IMR-90 (cell line): Measurements from ENCODE around the gene DPH6. TPM values are rescaled to one million over a fixed set of nuclear protein-coding genes. Genes with fewer than 3 reads are reported as not detected.

Experiments used
- ATAC-seq: fragments of 200-7000 bp; cut with Tn5 transposase; 2 replicates; pipeline ENCODE4 v1.9.1; 2020; ENCODE audit warnings: low read depth, mild to moderate bottlenecking, moderate library complexity
- BruUV-seq: library from RNA; stranded (reverse); fragments of 400-500 nt; replicated peaks from 2 replicates; lab custom pipeline; 2021; lab: Mats Ljungman, UMichigan
- CTCF ChIA-PET: fragments of 300-600 bp; formaldehyde crosslinking; extraction: SDS; loops from one replicate; lab custom pipeline; 2021; ENCODE audit warnings: antibody characterized with exemption; lab: Yijun Ruan, JAX
- POLR2A ChIA-PET: fragments of 300-600 bp; sonication (Branson Sonifier 250); formaldehyde crosslinking; loops from one replicate; lab custom pipeline; 2022; ENCODE audit warnings: antibody characterized with exemption; ENCODE audit not compliant: unreplicated experiment; lab: Charles Lee
- DNase-seq: peaks from one replicate; pipeline ENCODE4 v3.0.0; 2013
- H2AFZ ChIP-seq: replicated peaks from 2 replicates; pipeline ENCODE3; 2013; ENCODE audit warnings: low read length, mild to moderate bottlenecking; ENCODE audit not compliant: poor library complexity
- H2AK5ac ChIP-seq: 2 replicates; pipeline ENCODE4 v1.6.1; 2013; ENCODE audit warnings: low read depth, low read length, inconsistent platforms
- H2AK9ac ChIP-seq: replicated peaks from 2 replicates; pipeline ENCODE3; 2013; ENCODE audit warnings: mild to moderate bottlenecking, low read depth, low read length, moderate library complexity; ENCODE audit not compliant: poor library complexity
- H2BK120ac ChIP-seq: 2 replicates; pipeline ENCODE4 v1.6.1; 2013; ENCODE audit warnings: low read depth, low read length, inconsistent platforms
- H2BK15ac ChIP-seq: 3 replicates; pipeline ENCODE4 v1.6.1; 2013; ENCODE audit warnings: low read depth, low read length, inconsistent platforms
- H2BK20ac ChIP-seq: 2 replicates; pipeline ENCODE4 v1.6.1; 2013; ENCODE audit warnings: low read depth, mild to moderate bottlenecking, inconsistent platforms, low read length, moderate library complexity
- H2BK5ac ChIP-seq: 2 replicates; pipeline ENCODE4 v1.6.1; 2013; ENCODE audit warnings: mild to moderate bottlenecking, low read depth, low read length, inconsistent platforms; ENCODE audit not compliant: poor library complexity, severe bottlenecking
- H3K14ac ChIP-seq: replicated peaks from 2 replicates; pipeline ENCODE4 v1.6.1; 2013; ENCODE audit warnings: low read depth, low read length, inconsistent platforms
- H3K18ac ChIP-seq: 2 replicates; pipeline ENCODE4 v1.6.1; 2013; ENCODE audit warnings: low read depth, low read length, control low read depth
- H3K23ac ChIP-seq: 2 replicates; pipeline ENCODE4 v1.6.1; 2013; ENCODE audit warnings: low read depth, low read length, inconsistent platforms
- H3K27ac ChIP-seq: 2 replicates; pipeline ENCODE4 v1.5.1; 2013; ENCODE audit warnings: mild to moderate bottlenecking, control low read depth, low read length; ENCODE audit not compliant: insufficient read depth
- H3K27me3 ChIP-seq: 2 replicates; pipeline ENCODE4 v1.6.1; 2013; ENCODE audit warnings: low read length; ENCODE audit not compliant: control insufficient read depth, insufficient read depth
- H3K36me3 ChIP-seq: 2 replicates; pipeline ENCODE4 v1.6.1; 2013; ENCODE audit warnings: low read length, mixed read lengths; ENCODE audit not compliant: control insufficient read depth, insufficient read depth
- H3K4ac ChIP-seq: 2 replicates; pipeline ENCODE4 v1.6.1; 2013; ENCODE audit warnings: low read depth, low read length, inconsistent platforms
- H3K4me1 ChIP-seq: 2 replicates; pipeline ENCODE4 v1.6.1; 2013; ENCODE audit warnings: low read length, mixed read lengths; ENCODE audit not compliant: control insufficient read depth, insufficient read depth
- H3K4me2 ChIP-seq: 2 replicates; pipeline ENCODE4 v1.6.1; 2013; ENCODE audit warnings: low read depth, mild to moderate bottlenecking, control low read depth, low read length, moderate library complexity
- H3K4me3 ChIP-seq: 2 replicates; pipeline ENCODE4 v1.5.1; 2013; ENCODE audit warnings: low read depth, mild to moderate bottlenecking, control low read depth, low read length, moderate library complexity; ENCODE audit not compliant: insufficient read depth
- H3K56ac ChIP-seq: 2 replicates; pipeline ENCODE4 v1.6.1; 2013; ENCODE audit warnings: low read length, inconsistent platforms; ENCODE audit not compliant: insufficient read depth; ENCODE audit errors: extremely low read depth
- H3K79me1 ChIP-seq, 2 experiments: 2 replicates each; pipeline ENCODE4 v1.6.1; 2013; ENCODE audit warnings: low read length in 2 of 2, inconsistent platforms in 1 of 2, low read depth in 1 of 2
- H3K9ac ChIP-seq: 2 replicates; pipeline ENCODE4 v1.6.1; 2013; ENCODE audit warnings: low read depth, low read length, control low read depth
- H3K9me1 ChIP-seq: 2 replicates; pipeline ENCODE4 v1.6.1; 2013; ENCODE audit warnings: low read length, inconsistent platforms; ENCODE audit not compliant: insufficient read depth
- H3K9me3 ChIP-seq: 2 replicates; pipeline ENCODE4 v1.6.1; 2013; ENCODE audit warnings: low read length; ENCODE audit not compliant: control insufficient read depth, insufficient read depth
- H4K20me1 ChIP-seq: 2 replicates; pipeline ENCODE4 v1.6.1; 2013; ENCODE audit warnings: low read length, inconsistent platforms; ENCODE audit not compliant: insufficient read depth
- H4K5ac ChIP-seq: 2 replicates; pipeline ENCODE4 v1.6.1; 2013; ENCODE audit warnings: mild to moderate bottlenecking, low read depth, low read length, control low read depth
- H4K8ac ChIP-seq, 2 experiments: 2 replicates each; pipeline ENCODE4 v1.6.1; 2013; ENCODE audit warnings: low read depth in 2 of 2, low read length in 2 of 2, control low read depth in 1 of 2, inconsistent platforms in 1 of 2
- H4K91ac ChIP-seq: 2 replicates; pipeline ENCODE4 v1.6.1; 2013; ENCODE audit warnings: low read depth, low read length, inconsistent platforms; ENCODE audit not compliant: insufficient read depth
- BHLHE40 ChIP-seq: fragments of 150-350 bp; IDR thresholded peaks from 2 replicates; pipeline ENCODE4 v1.6.1; 2016; ENCODE audit warnings: mild to moderate bottlenecking, low read depth, low read length
- CEBPB ChIP-seq: IDR thresholded peaks from 2 replicates; pipeline ENCODE4 v1.6.1; 2012; ENCODE audit warnings: low read depth, low read length, improper control_type of control experiment
- CHD1 ChIP-seq: IDR thresholded peaks from 2 replicates; pipeline ENCODE4 v1.6.1; 2012; ENCODE audit warnings: low read depth, low read length, improper control_type of control experiment
- MAFK ChIP-seq: IDR thresholded peaks from 2 replicates; pipeline ENCODE4 v1.6.1; 2012; ENCODE audit warnings: low read depth, low read length, improper control_type of control experiment
- MAZ ChIP-seq: IDR thresholded peaks from 2 replicates; pipeline ENCODE4 v1.6.1; 2012; ENCODE audit warnings: low read depth, mild to moderate bottlenecking, low read length, improper control_type of control experiment, moderate library complexity, borderline replicate concordance
- MXI1 ChIP-seq: IDR thresholded peaks from 2 replicates; pipeline ENCODE4 v1.6.1; 2012; ENCODE audit warnings: low read depth, mild to moderate bottlenecking, low read length, moderate library complexity, borderline replicate concordance
- NFE2L2 ChIP-seq: fragments of 150-350 bp; IDR thresholded peaks from 2 replicates; pipeline ENCODE4 v1.6.1; 2016; ENCODE audit warnings: low read depth, mild to moderate bottlenecking, low read length
- POLR2A ChIP-seq: IDR thresholded peaks from 2 replicates; pipeline ENCODE4 v1.6.1; 2012; ENCODE audit warnings: mild to moderate bottlenecking, low read depth, low read length
- RAD21 ChIP-seq: IDR thresholded peaks from 2 replicates; pipeline ENCODE4 v1.6.1; 2012; ENCODE audit warnings: low read length, improper control_type of control experiment
- RCOR1 ChIP-seq: IDR thresholded peaks from 2 replicates; pipeline ENCODE4 v1.6.1; 2012; ENCODE audit warnings: mild to moderate bottlenecking, low read length, improper control_type of control experiment; ENCODE audit not compliant: insufficient replicate concordance
- RFX5 ChIP-seq: IDR thresholded peaks from 2 replicates; pipeline ENCODE4 v1.8.0; 2012; ENCODE audit warnings: low read depth, mild to moderate bottlenecking, low read length, moderate library complexity
- SMC3 ChIP-seq: fragments of 150-350 bp; IDR thresholded peaks from 2 replicates; pipeline ENCODE4 v1.6.1; 2016; ENCODE audit warnings: low read depth, mild to moderate bottlenecking, antibody characterized with exemption, low read length, moderate library complexity
- WGBS, 2 experiments: methylation state at CpG; one replicate each; pipeline versions ENCODE4 v1.1.5 to v1.1.7; 2013; ENCODE audit warnings: missing lambda C conversion rate in 2 of 2; ENCODE audit not compliant: insufficient read length in 1 of 2; ENCODE audit errors: extremely low coverage in 2 of 2; 5-methylcytosine and 5-hydroxymethylcytosine counted together
- dilution Hi-C: fragments of 300-500 bp; cut with HindIII; formaldehyde crosslinking; loops from one replicate; pipeline ENCODE4 v1.14.3; 2018; ENCODE audit warnings: low sequenced_read_pairs; ENCODE audit not compliant: unreplicated experiment
- in situ Hi-C: fragments of 300-500 bp; cut with MboI; formaldehyde crosslinking; loops from 3 replicates; pipeline ENCODE4 v1.14.3; 2019; ENCODE audit warnings: low sequenced_read_pairs, inconsistent platforms, mixed read lengths
- intact Hi-C: fragments of 100-400 bp; cut with micrococcal nuclease; formaldehyde crosslinking; loops from 2 replicates; pipeline ENCODE4 v1.10.0; 2022
- polyA plus RNA-seq, 3 experiments: library from polyadenylated mRNA; depleted of rRNA; stranded (reverse); fragments of >200 nt; gene quantifications; 2 replicates each; pipeline ENCODE4 v1.2.3, GENCODE V29; 2012; ENCODE audit warnings: low replicate concordance in 1 of 3
- total RNA-seq: library from RNA; depleted of rRNA; stranded (reverse); fragments of >200 nt; gene quantifications from 2 replicates; pipeline ENCODE4 v1.2.3, GENCODE V29; 2012
- TF ChIP-seq, protein P1 (sequence below): fragments of 150-350 bp; IDR thresholded peaks from 2 replicates; pipeline ENCODE4 v1.6.1; 2017; ENCODE audit warnings: mild to moderate bottlenecking, antibody characterized with exemption, low read length, low read depth
- TF ChIP-seq, protein P2 (sequence below): fragments of 150-350 bp; IDR thresholded peaks from 2 replicates; pipeline ENCODE4 v1.6.1; 2016; ENCODE audit warnings: low read depth, mild to moderate bottlenecking, low read length, moderate library complexity, borderline replicate concordance
- TF ChIP-seq, protein P3 (sequence below): conservative IDR thresholded peaks from 2 replicates; pipeline ENCODE4 v1.5.1; 2012; ENCODE audit warnings: mild to moderate bottlenecking, low read depth, low read length, improper control_type of control experiment

Gene DPH6
- total and polyA plus RNA-seq, 2 of the 4 experiments (the other 2 are of a cell fraction), result 6.1 to 8.1 TPM

DNA sequence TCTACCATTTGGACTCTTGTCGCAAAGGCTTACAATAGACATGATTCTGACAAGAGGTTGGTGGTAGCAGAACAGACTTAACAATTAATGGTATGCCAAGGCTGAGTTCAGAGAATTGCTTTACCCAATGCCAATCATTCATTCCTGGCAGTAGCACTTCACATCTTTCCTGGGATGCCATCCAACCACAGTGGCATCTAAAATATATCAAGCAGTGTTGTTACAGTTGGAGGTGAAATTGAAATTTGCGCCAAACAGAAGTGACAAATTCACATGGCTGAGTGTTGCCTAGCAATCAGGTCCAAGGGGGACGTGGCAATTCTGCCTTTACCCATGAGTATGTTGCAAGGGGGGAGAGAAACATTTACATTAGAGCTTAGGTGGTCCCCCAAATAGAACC, 21.0 kb upstream of the DPH6 start:
- no peak overlapping the region for H2AK9ac ChIP-seq
- no TSS peak for BruUV-seq
- H2BK15ac ChIP-seq, result no peak overlapping the region
- H3K4me2 ChIP-seq, result no peak overlapping the region
- H2BK20ac ChIP-seq, result no peak overlapping the region
- H3K9ac ChIP-seq, result no peak overlapping the region
- H2BK5ac ChIP-seq, result no peak overlapping the region
- H2AK5ac ChIP-seq, result no peak overlapping the region
- WGBS, 2 experiments, result no CpG with 5 or more reads among the region's 3 CpGs
- no peak overlapping the region for H4K91ac ChIP-seq
- no peak for DNase-seq
- H3K27ac ChIP-seq, result no peak overlapping the region
- no peaks in the 10 kb centered on the region for H4K20me1 ChIP-seq
- H3K9me3 ChIP-seq, result no peaks in the 10 kb centered on the region
- no peaks in the 10 kb centered on the region for H3K27me3 ChIP-seq
- ATAC-seq, result no peak
- ChIA-PET CTCF (no interaction called here), POLR2A (no interaction called here)
- TF ChIP-seq RAD21 (no peak), BHLHE40 (no peak), MXI1 (no peak), CEBPB (no peak), RCOR1 (no peak), MAFK (no peak), SMC3 (no peak), CHD1 (no peak), RFX5 (no peak), POLR2A (no peak), NFE2L2 (no peak), MAZ (no peak)
- TF ChIP-seq, protein P1, sequence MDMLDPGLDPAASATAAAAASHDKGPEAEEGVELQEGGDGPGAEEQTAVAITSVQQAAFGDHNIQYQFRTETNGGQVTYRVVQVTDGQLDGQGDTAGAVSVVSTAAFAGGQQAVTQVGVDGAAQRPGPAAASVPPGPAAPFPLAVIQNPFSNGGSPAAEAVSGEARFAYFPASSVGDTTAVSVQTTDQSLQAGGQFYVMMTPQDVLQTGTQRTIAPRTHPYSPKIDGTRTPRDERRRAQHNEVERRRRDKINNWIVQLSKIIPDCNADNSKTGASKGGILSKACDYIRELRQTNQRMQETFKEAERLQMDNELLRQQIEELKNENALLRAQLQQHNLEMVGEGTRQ, result no peak
- TF ChIP-seq, protein P2, sequence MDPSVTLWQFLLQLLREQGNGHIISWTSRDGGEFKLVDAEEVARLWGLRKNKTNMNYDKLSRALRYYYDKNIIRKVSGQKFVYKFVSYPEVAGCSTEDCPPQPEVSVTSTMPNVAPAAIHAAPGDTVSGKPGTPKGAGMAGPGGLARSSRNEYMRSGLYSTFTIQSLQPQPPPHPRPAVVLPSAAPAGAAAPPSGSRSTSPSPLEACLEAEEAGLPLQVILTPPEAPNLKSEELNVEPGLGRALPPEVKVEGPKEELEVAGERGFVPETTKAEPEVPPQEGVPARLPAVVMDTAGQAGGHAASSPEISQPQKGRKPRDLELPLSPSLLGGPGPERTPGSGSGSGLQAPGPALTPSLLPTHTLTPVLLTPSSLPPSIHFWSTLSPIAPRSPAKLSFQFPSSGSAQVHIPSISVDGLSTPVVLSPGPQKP, result no peak
- TF ChIP-seq, protein P3, sequence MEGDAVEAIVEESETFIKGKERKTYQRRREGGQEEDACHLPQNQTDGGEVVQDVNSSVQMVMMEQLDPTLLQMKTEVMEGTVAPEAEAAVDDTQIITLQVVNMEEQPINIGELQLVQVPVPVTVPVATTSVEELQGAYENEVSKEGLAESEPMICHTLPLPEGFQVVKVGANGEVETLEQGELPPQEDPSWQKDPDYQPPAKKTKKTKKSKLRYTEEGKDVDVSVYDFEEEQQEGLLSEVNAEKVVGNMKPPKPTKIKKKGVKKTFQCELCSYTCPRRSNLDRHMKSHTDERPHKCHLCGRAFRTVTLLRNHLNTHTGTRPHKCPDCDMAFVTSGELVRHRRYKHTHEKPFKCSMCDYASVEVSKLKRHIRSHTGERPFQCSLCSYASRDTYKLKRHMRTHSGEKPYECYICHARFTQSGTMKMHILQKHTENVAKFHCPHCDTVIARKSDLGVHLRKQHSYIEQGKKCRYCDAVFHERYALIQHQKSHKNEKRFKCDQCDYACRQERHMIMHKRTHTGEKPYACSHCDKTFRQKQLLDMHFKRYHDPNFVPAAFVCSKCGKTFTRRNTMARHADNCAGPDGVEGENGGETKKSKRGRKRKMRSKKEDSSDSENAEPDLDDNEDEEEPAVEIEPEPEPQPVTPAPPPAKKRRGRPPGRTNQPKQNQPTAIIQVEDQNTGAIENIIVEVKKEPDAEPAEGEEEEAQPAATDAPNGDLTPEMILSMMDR, result no peak
- no peak overlapping the region for H2BK120ac ChIP-seq
- H3K79me1 ChIP-seq, result no peaks in the 10 kb centered on the region
- H3K23ac ChIP-seq, result no peak overlapping the region
- no peak overlapping the region for H3K18ac ChIP-seq
- no peaks in the 10 kb centered on the region for H3K36me3 ChIP-seq
- peaks cover 2% of the 10 kb centered on the region; the same call in 1 of the 2 replicates for H3K4me1 ChIP-seq
- no peak overlapping the region for H3K4me3 ChIP-seq
- in situ Hi-C loops (no loop called here), dilution Hi-C loops (no loop called here), intact Hi-C loops (no loop called here)
- H4K8ac ChIP-seq, result no peak overlapping the region
- H3K56ac ChIP-seq, result no peak overlapping the region
- no peak overlapping the region for H3K4ac ChIP-seq
- no peaks in the 10 kb centered on the region for H3K9me1 ChIP-seq
- no peak overlapping the region for H2AFZ ChIP-seq
- H3K14ac ChIP-seq, result no peak overlapping the region
- H4K5ac ChIP-seq, result no peak overlapping the region
